HG02884 (cell line): ENCODE data around the gene ME2.
"Not testable (repeated sequence)": the region's sequence is repeated elsewhere in the genome, so short reads cannot be mapped to it uniquely, and the experiment has no call there.

Experiments used
- ATAC-seq: cut with Tn5 transposase; IDR thresholded peaks from one replicate; pipeline ENCODE4 v1.9.1; 2021; ENCODE audit warnings: mild to moderate bottlenecking, moderate library complexity; ENCODE audit not compliant: unreplicated experiment

The ME2 gene

DNA sequence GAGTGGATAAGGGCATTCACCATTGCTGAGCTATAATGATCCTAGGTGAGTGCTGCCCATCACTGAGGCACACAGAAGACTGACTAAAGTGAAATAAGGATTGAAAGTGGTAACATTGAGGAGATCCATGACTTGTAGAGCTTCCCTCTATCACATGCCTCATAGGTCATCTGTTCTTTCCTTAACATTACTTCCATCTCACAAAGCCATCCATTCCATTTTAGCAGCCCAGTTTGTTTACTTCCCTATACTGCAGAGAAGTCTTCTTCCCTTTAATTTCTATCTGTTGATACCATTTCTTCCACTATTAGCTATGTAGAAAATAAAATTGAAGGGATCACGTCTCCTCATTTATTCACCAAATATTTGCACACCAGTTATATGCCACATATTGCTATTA is 32.1 kb downstream of the ME2 start:
- no peak for ATAC-seq

GRCh38 chr18:50917021-50917420 is 38.1 kb downstream of the ME2 start:
- ATAC-seq, result no peak

GRCh38 chr18:50918153-50918552 is 39.2 kb downstream of the ME2 start:
- ATAC-seq, result no peak

- no peak for ATAC-seq
Observed at GRCh38 chr18:50924372-50924771, 45.5 kb downstream of the ME2 start.

DNA sequence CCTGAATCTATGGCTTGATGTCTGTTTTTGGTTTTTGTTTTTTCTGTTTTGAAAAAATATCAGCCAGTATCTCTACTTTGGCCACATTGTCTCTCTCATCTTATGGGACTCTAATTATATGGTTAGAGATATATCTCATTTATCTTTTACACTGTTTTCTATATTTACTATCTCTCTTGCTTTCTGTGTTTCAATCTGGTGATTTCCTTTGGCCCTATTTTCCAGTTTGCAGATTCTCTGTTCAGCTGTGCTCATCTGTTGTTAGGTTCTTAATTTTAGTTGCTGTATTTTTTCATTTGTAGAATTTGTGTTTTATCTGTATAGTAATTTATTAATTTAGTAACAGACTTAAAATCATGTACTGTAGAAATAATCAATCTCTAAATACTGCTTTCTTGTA is 47.6 kb downstream of the ME2 start:
- no peak for ATAC-seq

DNA sequence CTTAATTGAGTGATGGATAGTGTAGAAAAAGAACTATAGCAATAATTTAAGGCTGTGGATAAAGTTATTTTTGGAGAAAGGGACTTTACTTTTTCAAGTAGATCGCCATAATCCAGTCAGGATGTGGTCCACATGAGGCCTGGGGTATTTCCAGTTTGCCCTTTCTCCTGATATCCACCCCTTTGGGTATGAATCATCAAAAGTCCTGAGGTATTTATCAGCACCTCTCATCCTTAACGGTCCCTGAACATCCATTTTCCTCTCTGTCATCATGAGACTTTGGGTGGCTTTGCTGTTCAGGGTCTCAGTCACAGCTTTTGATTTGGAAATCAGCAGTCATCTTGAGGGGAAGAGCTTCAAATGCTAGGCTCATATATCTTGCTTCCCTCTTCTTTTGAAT is 49.6 kb downstream of the ME2 start:
- no peak for ATAC-seq

- ATAC-seq, result no peak
Observed at GRCh38 chr18:50933684-50934083, 54.8 kb downstream of the ME2 start.

DNA sequence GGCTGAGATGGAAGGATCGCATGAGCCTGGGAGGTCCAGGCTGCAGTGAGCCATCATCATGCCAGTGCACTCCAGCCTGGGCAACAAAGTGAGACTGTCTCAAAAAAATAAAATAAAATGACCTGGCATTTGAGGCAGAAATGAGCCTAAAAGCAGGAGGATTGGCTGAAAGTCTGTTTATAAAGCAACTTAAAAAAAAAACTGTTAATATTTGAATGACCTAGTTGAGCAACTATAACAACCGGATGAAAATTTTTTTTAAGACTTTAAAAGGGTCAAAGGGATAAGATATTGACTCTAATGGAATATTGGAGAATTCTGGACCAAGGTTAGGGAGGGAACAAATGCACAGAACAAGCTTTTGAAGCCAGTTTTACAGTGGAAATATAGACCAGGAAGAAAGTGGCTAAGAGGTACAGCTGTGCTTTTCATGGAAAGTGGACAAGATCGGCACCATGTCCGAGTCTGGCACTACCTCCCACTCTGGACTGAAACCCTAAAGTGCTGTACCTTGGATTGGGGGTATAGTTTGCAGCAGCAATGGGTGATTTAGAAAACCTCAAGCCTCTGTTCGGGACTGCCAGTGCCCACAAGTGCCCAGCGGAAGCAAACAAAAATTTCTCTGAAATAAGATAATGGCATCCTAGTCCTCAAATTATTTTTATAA is 55.8 kb downstream of the ME2 start:
- ATAC-seq, result no peak

DNA sequence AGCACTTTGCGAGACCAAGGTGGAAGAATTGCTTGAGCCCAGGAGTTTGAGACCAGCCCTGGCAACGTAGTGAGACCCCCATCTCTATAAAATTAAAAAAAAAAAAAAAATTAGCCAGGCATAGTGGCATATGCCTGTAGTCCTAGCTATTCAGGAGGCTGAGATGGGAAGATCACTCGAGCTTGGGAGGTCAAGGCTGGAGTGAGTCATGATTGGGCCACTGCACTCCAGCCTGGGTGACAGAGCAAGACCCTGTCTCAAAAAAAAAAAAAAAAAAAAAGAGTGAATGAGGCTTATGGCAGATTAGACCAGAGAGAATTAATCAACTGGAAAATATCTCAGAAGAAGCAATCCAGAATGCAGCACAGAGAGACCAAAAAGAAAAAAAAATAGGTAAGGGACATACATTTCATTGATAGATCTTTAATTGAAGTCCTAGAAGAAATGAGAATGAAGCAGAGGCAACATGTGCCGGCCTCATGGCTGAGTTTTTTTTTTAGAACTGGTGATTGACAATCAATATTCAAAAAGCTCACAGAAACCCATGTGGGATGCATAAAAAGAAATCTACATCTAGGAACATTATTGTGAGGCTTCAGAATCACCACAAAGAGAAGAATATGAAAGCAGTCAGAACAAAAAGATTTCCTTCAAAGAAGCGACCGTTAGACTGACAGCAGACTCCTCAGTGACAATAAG is 56.7 kb downstream of the ME2 start:
- ATAC-seq, result no peak

GRCh38 chr18:50937183-50937582 is 58.3 kb downstream of the ME2 start:
- no peak for ATAC-seq

GRCh38 chr18:50938912-50939311 is 60.0 kb downstream of the ME2 start:
- ATAC-seq, result no peak

DNA sequence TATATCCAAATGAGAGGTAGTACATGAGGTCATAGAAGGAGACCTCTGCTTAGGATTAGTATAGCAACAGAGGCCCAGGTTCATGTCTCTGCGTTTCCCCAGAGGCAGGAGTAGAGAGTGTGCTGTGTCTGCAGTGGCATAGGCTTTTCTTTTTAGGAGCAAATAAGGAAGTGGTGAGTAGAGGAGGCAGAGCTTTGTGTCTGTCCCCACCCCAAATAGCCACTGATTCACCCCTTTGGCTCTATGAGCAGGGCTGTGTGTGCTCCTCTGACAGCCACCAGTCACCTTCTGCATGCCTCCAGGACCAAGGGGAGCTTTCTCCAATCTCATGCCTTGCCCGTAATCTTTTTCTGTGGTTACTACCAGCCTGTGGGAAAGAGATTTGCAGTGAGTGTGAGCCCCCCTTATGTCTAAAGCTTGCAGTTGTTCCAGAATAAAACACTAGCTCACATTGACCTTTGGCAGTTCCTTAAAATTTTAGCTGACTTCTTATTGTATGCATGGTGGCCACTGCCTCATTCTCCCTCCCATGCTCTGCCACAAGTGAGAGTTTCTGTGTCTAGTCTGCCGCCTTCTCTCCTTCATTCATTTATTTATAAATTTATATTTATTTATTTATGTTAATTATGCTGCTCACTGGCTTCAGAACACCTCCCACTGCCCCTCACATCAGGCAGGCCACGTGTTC is 65.5 kb downstream of the ME2 start:
- no peak for ATAC-seq

- ATAC-seq, result not testable (repeated sequence)
Observed at GRCh38 chr18:50945918-50946317, 67.0 kb downstream of the ME2 start.

DNA sequence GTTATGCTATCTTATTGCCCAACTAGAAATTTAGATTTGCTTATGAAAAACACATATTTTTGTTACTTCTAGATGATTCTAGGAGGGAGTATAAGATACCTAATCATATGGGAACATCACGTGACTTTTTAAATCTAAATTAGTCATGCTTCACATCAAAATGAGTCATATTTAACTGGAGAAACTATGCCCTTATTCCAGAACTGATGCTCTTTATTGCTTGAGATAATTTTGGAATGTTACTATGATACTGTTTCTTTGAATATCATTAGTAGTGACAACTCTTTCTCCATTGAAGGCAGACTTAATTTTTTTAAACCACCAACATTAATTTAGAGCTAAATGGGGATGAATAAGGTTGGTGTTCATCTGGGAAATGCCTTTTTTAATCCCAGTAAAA is 69.0 kb downstream of the ME2 start:
- no peak for ATAC-seq

DNA sequence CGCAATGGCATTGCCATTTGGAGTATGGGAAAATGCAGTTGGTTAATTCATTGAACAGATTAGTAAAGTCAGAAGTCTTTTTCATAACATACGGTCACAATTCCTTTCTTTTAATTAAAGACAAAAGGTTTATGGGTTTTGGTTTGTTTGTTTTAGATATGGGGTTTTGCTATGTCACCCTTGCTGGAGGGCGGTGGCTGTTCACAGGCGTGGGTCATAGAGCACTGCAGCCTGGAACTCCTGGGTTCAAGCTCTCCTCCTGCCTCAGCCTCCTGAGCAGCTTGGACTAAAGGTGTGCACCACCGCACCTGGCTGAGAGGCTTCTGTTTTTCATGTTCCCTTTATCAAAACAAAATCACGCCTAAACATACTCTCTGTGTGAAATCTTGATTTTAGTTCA is 70.3 kb downstream of the ME2 start:
- ATAC-seq, result no peak

DNA sequence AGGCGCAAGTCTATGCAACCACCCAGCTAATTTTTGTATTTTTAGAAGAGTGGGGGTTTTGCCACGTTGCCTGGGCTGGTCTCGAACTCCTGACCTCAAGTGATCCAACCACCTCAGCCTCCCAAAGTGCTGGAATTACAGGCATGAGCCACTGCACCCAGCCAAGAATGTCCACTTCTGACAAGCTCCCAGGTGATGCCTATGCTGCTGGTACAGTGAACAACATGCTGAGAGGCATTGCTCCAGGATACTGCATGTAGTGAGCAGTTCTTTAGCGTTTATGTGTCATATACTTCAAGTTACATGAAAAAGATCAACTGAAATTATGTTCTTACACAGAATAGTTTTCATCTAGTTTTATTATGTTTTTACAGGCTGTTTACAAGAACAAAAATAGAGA is 71.7 kb downstream of the ME2 start:
- no peak for ATAC-seq

- no peak for ATAC-seq
Observed at GRCh38 chr18:50953822-50954221, 74.9 kb downstream of the ME2 start.

DNA sequence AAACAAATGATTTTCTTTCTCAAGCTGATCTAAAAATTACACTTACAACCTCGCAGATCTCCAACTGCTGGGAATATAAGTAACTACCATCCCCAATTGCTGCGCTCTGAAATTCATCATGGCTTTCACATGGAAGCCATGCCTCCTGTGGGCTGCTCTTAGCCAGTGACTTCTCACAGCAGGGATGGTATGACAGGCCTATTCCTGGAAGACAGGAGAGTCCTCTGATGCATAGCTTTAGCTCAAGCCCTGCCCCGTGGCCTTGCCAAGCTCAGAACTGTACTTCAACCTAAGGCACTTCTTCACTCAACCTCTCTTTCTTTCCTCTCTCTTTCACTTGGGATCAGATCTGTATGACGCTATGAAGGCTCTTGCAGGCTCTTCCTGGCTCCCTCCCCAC is 76.3 kb downstream of the ME2 start:
- no peak for ATAC-seq

- no peak for ATAC-seq
Observed at GRCh38 chr18:50956116-50956515, 77.2 kb downstream of the ME2 start.

DNA sequence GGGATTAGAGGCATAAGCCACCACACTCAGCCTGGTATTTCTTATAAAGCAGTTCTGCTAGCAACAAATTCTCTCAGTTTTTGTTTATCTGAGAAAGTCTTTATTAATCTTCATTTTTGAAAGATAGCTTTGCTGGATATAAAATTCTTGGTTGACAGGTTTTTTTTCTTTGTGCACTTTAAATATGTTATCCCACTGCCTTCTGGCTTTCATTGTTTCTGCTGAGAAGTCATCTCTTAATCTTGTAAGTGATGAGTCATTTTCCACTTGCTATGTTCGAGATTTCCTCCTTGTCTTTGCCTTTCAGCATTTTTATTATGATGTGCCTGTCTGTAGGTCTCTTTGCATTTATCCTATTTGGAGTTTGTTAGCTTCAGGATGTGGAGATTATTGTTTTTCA is 83.1 kb downstream of the ME2 start:
- no peak for ATAC-seq

DNA sequence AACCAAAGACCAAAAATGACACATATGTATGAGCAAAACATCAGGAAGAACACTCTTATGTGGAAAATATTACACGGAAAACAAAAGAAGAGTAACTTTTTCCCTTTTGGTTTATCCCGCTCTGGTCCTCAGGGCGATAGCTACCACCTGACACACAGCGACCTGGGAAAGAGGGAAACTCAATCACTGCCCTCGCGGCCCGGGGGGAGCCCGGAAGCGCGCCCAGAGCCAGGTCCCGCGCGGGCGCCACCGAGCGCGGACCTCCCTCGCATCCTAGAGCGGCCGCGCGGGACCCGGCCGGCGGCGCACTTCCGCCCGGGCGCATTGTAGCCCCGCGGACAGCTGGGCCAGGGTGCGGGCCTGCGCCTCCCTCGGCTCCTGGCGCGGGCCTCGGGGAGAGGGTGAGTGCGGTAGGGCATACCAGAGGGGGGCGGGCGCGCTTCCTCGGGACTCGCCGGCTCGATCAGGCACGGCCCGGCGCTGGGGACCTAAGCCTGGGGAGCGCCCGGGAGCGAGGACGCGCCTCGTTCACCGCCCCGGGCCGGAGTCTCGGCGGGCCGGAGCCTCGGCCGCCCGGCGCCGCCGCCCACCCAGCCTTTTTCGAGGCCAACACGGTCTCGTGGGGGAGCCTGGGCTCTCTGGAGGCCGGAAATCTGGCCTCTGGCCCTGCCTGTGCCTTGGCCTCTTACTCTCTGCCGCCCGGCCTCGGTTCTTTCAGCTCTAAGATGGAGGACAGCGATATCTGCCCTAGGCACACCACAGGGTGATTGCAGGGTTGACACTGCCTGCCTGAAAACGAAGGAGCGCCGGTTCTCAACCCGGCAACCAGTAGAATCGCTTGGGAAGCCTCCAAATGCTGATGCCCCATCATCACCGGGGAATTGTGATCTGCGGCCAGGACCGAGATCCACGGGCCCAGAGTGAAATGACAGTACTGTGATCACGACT is 89.1 kb downstream of the ME2 start, which contains the start of gene ELAC1:
Gene ELAC1 (plus strand): TSS at position 327 of the 948 bp plus-strand sequence. CDS start 6,365 bp downstream, outside the sequence.
- peak; percentile 90 for ATAC-seq
